ENCODE results near the gene N4BP2L2.

The N4BP2L2 gene

GRCh38 chr13:32426191-32426989 is 112.2 kb downstream of the N4BP2L2 start:
- peaks cover 7% of the 10 kb centered on the region for H3K79me1 ChIP-seq (replicated peaks; ENCODE audit: low read length, poor library complexity, severe bottlenecking)
- peak overlapping the region; percentile 15 for H2AFZ ChIP-seq (ENCODE audit: low read depth, low read length)
- peak overlapping the region; percentile 86 for H3K9ac ChIP-seq (ENCODE audit: low read length)
- peak overlapping the region in 1 of 2 experiments; percentile 83 for H3K14ac ChIP-seq (ENCODE audit: low read length in 2 of 2)
- H3K27me3 ChIP-seq (ENCODE audit: control insufficient read depth in 1 of 2, insufficient read depth in 1 of 2, low read length in 2 of 2), result no peaks in the 10 kb centered on the region
- 83% methylated on average over 19 of the region's 19 CpGs for WGBS
- H2AK5ac ChIP-seq (ENCODE audit: low read length, severe bottlenecking), result no peak overlapping the region
- peak overlapping the region; percentile 74 for H4K8ac ChIP-seq (ENCODE audit: low read length)
- no peak overlapping the region for H4K91ac ChIP-seq (ENCODE audit: low read length)
- H3K4me3 ChIP-seq (ENCODE audit: insufficient read depth in 1 of 2, low read depth in 1 of 2, low read length in 2 of 2), result peak overlapping the region; percentile 72 to 79
- no peaks in the 10 kb centered on the region for H3K9me3 ChIP-seq (ENCODE audit: control insufficient read depth, low read length)
- H2BK12ac ChIP-seq (ENCODE audit: low read length in 2 of 2), result no peak overlapping the region
- H3K18ac ChIP-seq (ENCODE audit: low read depth in 1 of 2, low read length in 2 of 2), result peak overlapping the region in 1 of 2 experiments; percentile 70
- peak; percentile 46 for DNase-seq
- H3K4me1 ChIP-seq (ENCODE audit: control insufficient read depth, insufficient read depth, low read depth, low read length), result peaks cover 14% of the 10 kb centered on the region
- no peak overlapping the region for H2BK15ac ChIP-seq (ENCODE audit: low read depth, poor library complexity, severe bottlenecking)
- peaks cover 10 to 33% of the 10 kb centered on the region in 2 experiments for H3K36me3 ChIP-seq (ENCODE audit: control insufficient read depth in 1 of 2, insufficient read depth in 2 of 2, low read depth in 1 of 2, low read length in 2 of 2)
- H3K23ac ChIP-seq (ENCODE audit: low read length in 2 of 2), result no peak overlapping the region
- no peak overlapping the region for H2BK120ac ChIP-seq (ENCODE audit: low read depth, low read length)
- H3K4me2 ChIP-seq (ENCODE audit: low read length, poor library complexity, severe bottlenecking), result peak overlapping the region; percentile 98
- no peak overlapping the region for H3K4ac ChIP-seq (ENCODE audit: low read depth in 1 of 2, low read length in 2 of 2)
- H3K27ac ChIP-seq (ENCODE audit: low read length, poor library complexity, severe bottlenecking), result no peak overlapping the region
- H2BK5ac ChIP-seq (ENCODE audit: low read depth, low read length, poor library complexity, severe bottlenecking), result no peak overlapping the region

- peaks cover 14% of the 10 kb centered on the region for H3K4me1 ChIP-seq (ENCODE audit: control insufficient read depth, insufficient read depth, low read depth, low read length)
- H3K14ac ChIP-seq (ENCODE audit: low read length in 2 of 2), result no peak overlapping the region
- no peak overlapping the region for H3K4me3 ChIP-seq (ENCODE audit: insufficient read depth in 1 of 2, low read depth in 1 of 2, low read length in 2 of 2)
- 97% methylated on average over 7 of the region's 7 CpGs for WGBS
- H2BK12ac ChIP-seq (ENCODE audit: low read length in 2 of 2), result no peak overlapping the region
- no peak overlapping the region for H3K23ac ChIP-seq (ENCODE audit: low read length in 2 of 2)
- H3K27me3 ChIP-seq (ENCODE audit: control insufficient read depth in 1 of 2, insufficient read depth in 1 of 2, low read length in 2 of 2), result no peaks in the 10 kb centered on the region
- no peak overlapping the region for H2BK5ac ChIP-seq (ENCODE audit: low read depth, low read length, poor library complexity, severe bottlenecking)
- no peak overlapping the region for H3K4ac ChIP-seq (ENCODE audit: low read depth in 1 of 2, low read length in 2 of 2)
- no peak overlapping the region for H4K8ac ChIP-seq (ENCODE audit: low read length)
- no peak overlapping the region for H3K4me2 ChIP-seq (ENCODE audit: low read length, poor library complexity, severe bottlenecking)
- H3K9me3 ChIP-seq (ENCODE audit: control insufficient read depth, low read length), result peaks cover 2% of the 10 kb centered on the region
- H2BK120ac ChIP-seq (ENCODE audit: low read depth, low read length), result no peak overlapping the region
- no peak overlapping the region for H3K27ac ChIP-seq (ENCODE audit: low read length, poor library complexity, severe bottlenecking)
- peaks cover 10 to 28% of the 10 kb centered on the region in 2 experiments for H3K36me3 ChIP-seq (ENCODE audit: control insufficient read depth in 1 of 2, insufficient read depth in 2 of 2, low read depth in 1 of 2, low read length in 2 of 2)
- no peak overlapping the region for H2AFZ ChIP-seq (ENCODE audit: low read depth, low read length)
- no peak overlapping the region for H4K91ac ChIP-seq (ENCODE audit: low read length)
- no peak overlapping the region for H2BK15ac ChIP-seq (ENCODE audit: low read depth, poor library complexity, severe bottlenecking)
- H3K9ac ChIP-seq (ENCODE audit: low read length), result no peak overlapping the region
- no peak for DNase-seq
- peaks cover 7% of the 10 kb centered on the region for H3K79me1 ChIP-seq (replicated peaks; ENCODE audit: low read length, poor library complexity, severe bottlenecking)
- H2AK5ac ChIP-seq (ENCODE audit: low read length, severe bottlenecking), result no peak overlapping the region
- no peak overlapping the region for H3K18ac ChIP-seq (ENCODE audit: low read depth in 1 of 2, low read length in 2 of 2)
Measured at GRCh38 chr13:32425158-32425557, 113.4 kb downstream of the N4BP2L2 start.

- Histone ChIP-seq H3K36me3 (ENCODE audit: control insufficient read depth in 1 of 2, insufficient read depth in 2 of 2, low read depth in 1 of 2, low read length in 2 of 2) (peaks cover 9 to 24% of the 10 kb centered on the region in 2 experiments), H2AK5ac (ENCODE audit: low read length, severe bottlenecking) (no peak overlapping the region), H2BK5ac (ENCODE audit: low read depth, low read length, poor library complexity, severe bottlenecking) (no peak overlapping the region), H3K14ac (ENCODE audit: low read length in 2 of 2) (no peak overlapping the region), H2BK15ac (ENCODE audit: low read depth, poor library complexity, severe bottlenecking) (no peak overlapping the region), H3K18ac (ENCODE audit: low read depth in 1 of 2, low read length in 2 of 2) (no peak overlapping the region), H3K4me1 (ENCODE audit: control insufficient read depth, insufficient read depth, low read depth, low read length) (peaks cover 14% of the 10 kb centered on the region), H2BK120ac (ENCODE audit: low read depth, low read length) (no peak overlapping the region), H3K23ac (ENCODE audit: low read length in 2 of 2) (no peak overlapping the region), H3K79me1 (replicated peaks; ENCODE audit: low read length, poor library complexity, severe bottlenecking) (peaks cover 7% of the 10 kb centered on the region), H4K91ac (ENCODE audit: low read length) (no peak overlapping the region), H3K27ac (ENCODE audit: low read length, poor library complexity, severe bottlenecking) (no peak overlapping the region), H2BK12ac (ENCODE audit: low read length in 2 of 2) (no peak overlapping the region), H3K4me2 (ENCODE audit: low read length, poor library complexity, severe bottlenecking) (no peak overlapping the region), H3K9me3 (ENCODE audit: control insufficient read depth, low read length) (peaks cover 9% of the 10 kb centered on the region), H3K9ac (ENCODE audit: low read length) (no peak overlapping the region), H3K27me3 (ENCODE audit: control insufficient read depth in 1 of 2, insufficient read depth in 1 of 2, low read length in 2 of 2) (no peaks in the 10 kb centered on the region), H3K4me3 (ENCODE audit: insufficient read depth in 1 of 2, low read depth in 1 of 2, low read length in 2 of 2) (no peak overlapping the region), H3K4ac (ENCODE audit: low read depth in 1 of 2, low read length in 2 of 2) (no peak overlapping the region), H4K8ac (ENCODE audit: low read length) (no peak overlapping the region), H2AFZ (ENCODE audit: low read depth, low read length) (no peak overlapping the region)
- 93% methylated on average over 3 of the region's 3 CpGs for WGBS
- DNase-seq, result no peak
Measured at GRCh38 chr13:32423592-32423991, 115.0 kb downstream of the N4BP2L2 start.

- 85% methylated on average over 2 of the region's 2 CpGs for WGBS
- DNase-seq, result no peak
- Histone ChIP-seq H3K27ac (ENCODE audit: low read length, poor library complexity, severe bottlenecking) (no peak overlapping the region), H3K18ac (ENCODE audit: low read depth in 1 of 2, low read length in 2 of 2) (no peak overlapping the region), H3K9ac (ENCODE audit: low read length) (no peak overlapping the region), H3K4me3 (ENCODE audit: insufficient read depth in 1 of 2, low read depth in 1 of 2, low read length in 2 of 2) (no peak overlapping the region), H3K4me2 (ENCODE audit: low read length, poor library complexity, severe bottlenecking) (no peak overlapping the region), H3K9me3 (ENCODE audit: control insufficient read depth, low read length) (peaks cover 9% of the 10 kb centered on the region), H3K79me1 (replicated peaks; ENCODE audit: low read length, poor library complexity, severe bottlenecking) (no peaks in the 10 kb centered on the region), H2AFZ (ENCODE audit: low read depth, low read length) (no peak overlapping the region), H4K8ac (ENCODE audit: low read length) (no peak overlapping the region), H2AK5ac (ENCODE audit: low read length, severe bottlenecking) (no peak overlapping the region), H3K4ac (ENCODE audit: low read depth in 1 of 2, low read length in 2 of 2) (no peak overlapping the region), H2BK15ac (ENCODE audit: low read depth, poor library complexity, severe bottlenecking) (no peak overlapping the region), H3K36me3 (ENCODE audit: control insufficient read depth in 1 of 2, insufficient read depth in 2 of 2, low read depth in 1 of 2, low read length in 2 of 2) (peaks cover 7 to 24% of the 10 kb centered on the region in 2 experiments), H2BK12ac (ENCODE audit: low read length in 2 of 2) (peak overlapping the region in 1 of 2 experiments; percentile 32), H2BK5ac (ENCODE audit: low read depth, low read length, poor library complexity, severe bottlenecking) (no peak overlapping the region), H2BK120ac (ENCODE audit: low read depth, low read length) (no peak overlapping the region), H4K91ac (ENCODE audit: low read length) (no peak overlapping the region), H3K14ac (ENCODE audit: low read length in 2 of 2) (no peak overlapping the region), H3K4me1 (ENCODE audit: control insufficient read depth, insufficient read depth, low read depth, low read length) (no peaks in the 10 kb centered on the region), H3K27me3 (ENCODE audit: control insufficient read depth in 1 of 2, insufficient read depth in 1 of 2, low read length in 2 of 2) (no peaks in the 10 kb centered on the region), H3K23ac (ENCODE audit: low read length in 2 of 2) (no peak overlapping the region)
Measured at GRCh38 chr13:32419862-32420261, 118.7 kb downstream of the N4BP2L2 start.

Data from mesenchymal stem cell (in vitro differentiated cells and primary cell).